Islet precursor cell (in vitro differentiated cells): ENCODE data around the gene PRR7.
A peak's percentile ranks its signal among the peaks of the same experiment; 100 is the strongest.

ENCODE experiments used
- DNase-seq: peaks from one replicate; pipeline ENCODE4 v3.0.0-alpha.2; 2018

Gene PRR7

GRCh38 chr5:177487975-177488374, 41.4 kb downstream of the PRR7 start:
- no peak for DNase-seq

GRCh38 chr5:177489119-177489716, 42.6 kb downstream of the PRR7 start:
- DNase-seq, result no peak

GRCh38 chr5:177490311-177490991, 43.8 kb downstream of the PRR7 start:
- DNase-seq, result no peak

- no peak for DNase-seq
Observed at GRCh38 chr5:177490992-177491391, 44.4 kb downstream of the PRR7 start.

GRCh38 chr5:177491429-177491945, 44.9 kb downstream of the PRR7 start:
- peak; percentile 94 for DNase-seq

GRCh38 chr5:177491983-177492746, 45.6 kb downstream of the PRR7 start:
- DNase-seq, result no peak

- no peak for DNase-seq
Observed at GRCh38 chr5:177492841-177493240, 46.2 kb downstream of the PRR7 start.

GRCh38 chr5:177493795-177494345, 47.3 kb downstream of the PRR7 start:
- DNase-seq, result no peak

GRCh38 chr5:177494346-177495195, 48.0 kb downstream of the PRR7 start:
- DNase-seq, result peak; percentile 96

GRCh38 chr5:177495243-177496060, 48.8 kb downstream of the PRR7 start:
- peak; percentile 95 for DNase-seq

GRCh38 chr5:177496070-177496726, 49.6 kb downstream of the PRR7 start:
- DNase-seq, result peak; percentile 83

- peak; percentile 97 for DNase-seq
Observed at GRCh38 chr5:177496727-177497291, 50.2 kb downstream of the PRR7 start.

GRCh38 chr5:177497292-177498012, 50.8 kb downstream of the PRR7 start, which contains the start of gene PDLIM7:
Gene PDLIM7 (minus strand): TSS chr5:177497604. CDS start chr5:177496512, 1,092 bp downstream.
- peak; percentile 99 for DNase-seq

- DNase-seq, result no peak
Observed at GRCh38 chr5:177498013-177498787, 51.6 kb downstream of the PRR7 start.

GRCh38 chr5:177499842-177500241, 53.2 kb downstream of the PRR7 start:
- DNase-seq, result no peak

- DNase-seq, result peak; percentile 96
Observed at GRCh38 chr5:177500685-177501522, 54.3 kb downstream of the PRR7 start.

- DNase-seq, result no peak
Observed at GRCh38 chr5:177501874-177502678, 55.5 kb downstream of the PRR7 start.
